WTC11 (cell line): ENCODE data around the gene CD74.

Experiments
- ESRRA ChIP-seq: sonication (generic); formaldehyde crosslinking; IDR thresholded peaks from 2 replicates; pipeline ENCODE4 v1.8.1; 2022; ENCODE audit warnings: mild to moderate bottlenecking, missing genetic modification reagents, borderline replicate concordance
- JUN ChIP-seq: sonication (generic); formaldehyde crosslinking; IDR thresholded peaks from 2 replicates; pipeline ENCODE4 v1.8.0; 2023; ENCODE audit warnings: mild to moderate bottlenecking, missing genetic modification reagents
- NFYB ChIP-seq: sonication (generic); formaldehyde crosslinking; conservative IDR thresholded peaks from 2 replicates; pipeline ENCODE4 v1.8.0; 2022; ENCODE audit warnings: low read depth, missing genetic modification reagents
- SP1 ChIP-seq: sonication (generic); formaldehyde crosslinking; conservative IDR thresholded peaks from 2 replicates; pipeline ENCODE4 v1.8.1; 2022; ENCODE audit warnings: missing genetic modification reagents
- ZNF396 ChIP-seq: fragments of 250-450 bp; sonication (Bioruptor Pico); IDR thresholded peaks from 2 replicates; pipeline ENCODE4 v1.8.0; 2021; ENCODE audit warnings: mild to moderate bottlenecking, moderate library complexity, borderline replicate concordance
- TF ChIP-seq, protein P1 (sequence below): fragments of 200-600 bp; IDR thresholded peaks from 2 replicates; pipeline ENCODE4 v1.8.0; 2022; ENCODE audit warnings: antibody characterized with exemption
- TF ChIP-seq, protein P2 (sequence below): sonication (generic); formaldehyde crosslinking; conservative IDR thresholded peaks from 2 replicates; pipeline ENCODE4 v1.8.1; 2022; ENCODE audit warnings: mild to moderate bottlenecking, missing genetic modification reagents
- TF ChIP-seq, protein P3 (sequence below): sonication (generic); formaldehyde crosslinking; IDR thresholded peaks from 2 replicates; pipeline ENCODE4 v1.8.1; 2023; ENCODE audit warnings: mild to moderate bottlenecking, missing genetic modification reagents, moderate library complexity
- TF ChIP-seq, protein P4 (sequence below): sonication (generic); formaldehyde crosslinking; conservative IDR thresholded peaks from 2 replicates; pipeline ENCODE4 v1.8.1; 2023; ENCODE audit warnings: mild to moderate bottlenecking, low read depth, missing genetic modification reagents, moderate library complexity
- TF ChIP-seq, protein P5 (sequence below): sonication (generic); formaldehyde crosslinking; IDR thresholded peaks from 2 replicates; pipeline ENCODE4 v1.8.1; 2022; ENCODE audit warnings: missing genetic modification reagents, borderline replicate concordance
- TF ChIP-seq, protein P6 (sequence below): sonication (generic); formaldehyde crosslinking; IDR thresholded peaks from 2 replicates; pipeline ENCODE4 v1.8.1; 2022; ENCODE audit warnings: mild to moderate bottlenecking, moderate library complexity, missing genetic modification reagents
- TF ChIP-seq, protein P7 (sequence below): sonication (generic); formaldehyde crosslinking; IDR thresholded peaks from 2 replicates; pipeline ENCODE4 v1.8.1; 2023; ENCODE audit warnings: mild to moderate bottlenecking, missing genetic modification reagents, moderate library complexity

DNA sequence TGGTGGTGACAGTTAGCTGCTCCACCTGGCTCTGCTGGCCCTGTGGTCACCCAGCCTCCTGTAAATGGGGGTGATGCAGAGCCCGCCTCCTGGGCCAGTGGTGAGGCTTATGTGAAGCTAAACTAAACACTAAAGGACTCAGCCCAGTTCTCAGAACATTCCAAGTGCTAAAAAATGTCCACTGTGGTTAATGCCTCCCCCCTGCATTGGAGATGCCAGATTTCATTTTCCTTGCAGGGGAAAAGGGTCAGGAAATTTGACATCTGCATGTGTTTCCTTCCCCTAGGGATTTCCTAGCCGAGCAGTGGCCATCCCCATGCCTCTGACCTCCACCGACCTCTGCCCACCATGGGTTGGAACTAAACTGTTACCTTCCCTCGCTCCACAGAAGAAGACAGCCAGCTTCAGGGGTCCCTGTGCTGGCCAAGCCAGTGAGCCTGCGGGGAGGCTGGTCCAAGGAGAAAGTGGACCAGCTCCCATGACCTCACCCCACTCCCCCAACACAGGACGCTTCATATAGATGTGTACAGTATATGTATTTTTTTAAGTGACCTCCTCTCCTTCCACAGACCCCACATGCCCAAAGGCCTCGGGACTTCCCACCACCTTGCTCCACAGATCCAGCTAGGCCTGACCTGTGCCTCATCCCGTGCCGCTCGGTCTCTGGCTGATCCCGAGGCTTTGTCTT is 13.0 kb downstream of the CD74 start:
- TF ChIP-seq, protein P1, sequence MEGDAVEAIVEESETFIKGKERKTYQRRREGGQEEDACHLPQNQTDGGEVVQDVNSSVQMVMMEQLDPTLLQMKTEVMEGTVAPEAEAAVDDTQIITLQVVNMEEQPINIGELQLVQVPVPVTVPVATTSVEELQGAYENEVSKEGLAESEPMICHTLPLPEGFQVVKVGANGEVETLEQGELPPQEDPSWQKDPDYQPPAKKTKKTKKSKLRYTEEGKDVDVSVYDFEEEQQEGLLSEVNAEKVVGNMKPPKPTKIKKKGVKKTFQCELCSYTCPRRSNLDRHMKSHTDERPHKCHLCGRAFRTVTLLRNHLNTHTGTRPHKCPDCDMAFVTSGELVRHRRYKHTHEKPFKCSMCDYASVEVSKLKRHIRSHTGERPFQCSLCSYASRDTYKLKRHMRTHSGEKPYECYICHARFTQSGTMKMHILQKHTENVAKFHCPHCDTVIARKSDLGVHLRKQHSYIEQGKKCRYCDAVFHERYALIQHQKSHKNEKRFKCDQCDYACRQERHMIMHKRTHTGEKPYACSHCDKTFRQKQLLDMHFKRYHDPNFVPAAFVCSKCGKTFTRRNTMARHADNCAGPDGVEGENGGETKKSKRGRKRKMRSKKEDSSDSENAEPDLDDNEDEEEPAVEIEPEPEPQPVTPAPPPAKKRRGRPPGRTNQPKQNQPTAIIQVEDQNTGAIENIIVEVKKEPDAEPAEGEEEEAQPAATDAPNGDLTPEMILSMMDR = no peak
- TF ChIP-seq, protein P2, sequence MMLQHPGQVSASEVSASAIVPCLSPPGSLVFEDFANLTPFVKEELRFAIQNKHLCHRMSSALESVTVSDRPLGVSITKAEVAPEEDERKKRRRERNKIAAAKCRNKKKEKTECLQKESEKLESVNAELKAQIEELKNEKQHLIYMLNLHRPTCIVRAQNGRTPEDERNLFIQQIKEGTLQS = no peak
- TF ChIP-seq, protein P3, sequence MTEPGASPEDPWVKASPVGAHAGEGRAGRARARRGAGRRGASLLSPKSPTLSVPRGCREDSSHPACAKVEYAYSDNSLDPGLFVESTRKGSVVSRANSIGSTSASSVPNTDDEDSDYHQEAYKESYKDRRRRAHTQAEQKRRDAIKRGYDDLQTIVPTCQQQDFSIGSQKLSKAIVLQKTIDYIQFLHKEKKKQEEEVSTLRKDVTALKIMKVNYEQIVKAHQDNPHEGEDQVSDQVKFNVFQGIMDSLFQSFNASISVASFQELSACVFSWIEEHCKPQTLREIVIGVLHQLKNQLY (CRISPR knock-in tag) = no peak
- TF ChIP-seq ZNF396 (no peak), JUN (CRISPR knock-in tag) (no peak), SP1 (CRISPR knock-in tag) (no peak), NFYB (CRISPR knock-in tag) (no peak), ESRRA (CRISPR knock-in tag) (no peak)
- TF ChIP-seq, protein P4, sequence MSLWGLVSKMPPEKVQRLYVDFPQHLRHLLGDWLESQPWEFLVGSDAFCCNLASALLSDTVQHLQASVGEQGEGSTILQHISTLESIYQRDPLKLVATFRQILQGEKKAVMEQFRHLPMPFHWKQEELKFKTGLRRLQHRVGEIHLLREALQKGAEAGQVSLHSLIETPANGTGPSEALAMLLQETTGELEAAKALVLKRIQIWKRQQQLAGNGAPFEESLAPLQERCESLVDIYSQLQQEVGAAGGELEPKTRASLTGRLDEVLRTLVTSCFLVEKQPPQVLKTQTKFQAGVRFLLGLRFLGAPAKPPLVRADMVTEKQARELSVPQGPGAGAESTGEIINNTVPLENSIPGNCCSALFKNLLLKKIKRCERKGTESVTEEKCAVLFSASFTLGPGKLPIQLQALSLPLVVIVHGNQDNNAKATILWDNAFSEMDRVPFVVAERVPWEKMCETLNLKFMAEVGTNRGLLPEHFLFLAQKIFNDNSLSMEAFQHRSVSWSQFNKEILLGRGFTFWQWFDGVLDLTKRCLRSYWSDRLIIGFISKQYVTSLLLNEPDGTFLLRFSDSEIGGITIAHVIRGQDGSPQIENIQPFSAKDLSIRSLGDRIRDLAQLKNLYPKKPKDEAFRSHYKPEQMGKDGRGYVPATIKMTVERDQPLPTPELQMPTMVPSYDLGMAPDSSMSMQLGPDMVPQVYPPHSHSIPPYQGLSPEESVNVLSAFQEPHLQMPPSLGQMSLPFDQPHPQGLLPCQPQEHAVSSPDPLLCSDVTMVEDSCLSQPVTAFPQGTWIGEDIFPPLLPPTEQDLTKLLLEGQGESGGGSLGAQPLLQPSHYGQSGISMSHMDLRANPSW (CRISPR knock-in tag) = no peak
- TF ChIP-seq, protein P5, sequence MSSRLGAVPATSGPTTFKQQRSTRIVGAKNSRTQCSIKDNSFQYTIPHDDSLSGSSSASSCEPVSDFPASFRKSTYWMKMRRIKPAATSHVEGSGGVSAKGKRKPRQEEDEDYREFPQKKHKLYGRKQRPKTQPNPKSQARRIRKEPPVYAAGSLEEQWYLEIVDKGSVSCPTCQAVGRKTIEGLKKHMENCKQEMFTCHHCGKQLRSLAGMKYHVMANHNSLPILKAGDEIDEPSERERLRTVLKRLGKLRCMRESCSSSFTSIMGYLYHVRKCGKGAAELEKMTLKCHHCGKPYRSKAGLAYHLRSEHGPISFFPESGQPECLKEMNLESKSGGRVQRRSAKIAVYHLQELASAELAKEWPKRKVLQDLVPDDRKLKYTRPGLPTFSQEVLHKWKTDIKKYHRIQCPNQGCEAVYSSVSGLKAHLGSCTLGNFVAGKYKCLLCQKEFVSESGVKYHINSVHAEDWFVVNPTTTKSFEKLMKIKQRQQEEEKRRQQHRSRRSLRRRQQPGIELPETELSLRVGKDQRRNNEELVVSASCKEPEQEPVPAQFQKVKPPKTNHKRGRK = no peak
- TF ChIP-seq, protein P6, sequence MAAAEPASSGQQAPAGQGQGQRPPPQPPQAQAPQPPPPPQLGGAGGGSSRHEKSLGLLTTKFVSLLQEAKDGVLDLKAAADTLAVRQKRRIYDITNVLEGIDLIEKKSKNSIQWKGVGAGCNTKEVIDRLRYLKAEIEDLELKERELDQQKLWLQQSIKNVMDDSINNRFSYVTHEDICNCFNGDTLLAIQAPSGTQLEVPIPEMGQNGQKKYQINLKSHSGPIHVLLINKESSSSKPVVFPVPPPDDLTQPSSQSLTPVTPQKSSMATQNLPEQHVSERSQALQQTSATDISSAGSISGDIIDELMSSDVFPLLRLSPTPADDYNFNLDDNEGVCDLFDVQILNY (CRISPR knock-in tag) = no peak
- TF ChIP-seq, protein P7, sequence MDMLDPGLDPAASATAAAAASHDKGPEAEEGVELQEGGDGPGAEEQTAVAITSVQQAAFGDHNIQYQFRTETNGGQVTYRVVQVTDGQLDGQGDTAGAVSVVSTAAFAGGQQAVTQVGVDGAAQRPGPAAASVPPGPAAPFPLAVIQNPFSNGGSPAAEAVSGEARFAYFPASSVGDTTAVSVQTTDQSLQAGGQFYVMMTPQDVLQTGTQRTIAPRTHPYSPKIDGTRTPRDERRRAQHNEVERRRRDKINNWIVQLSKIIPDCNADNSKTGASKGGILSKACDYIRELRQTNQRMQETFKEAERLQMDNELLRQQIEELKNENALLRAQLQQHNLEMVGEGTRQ (CRISPR knock-in tag) = no peak
